ENCODE data around the gene TMEM108.

DNA sequence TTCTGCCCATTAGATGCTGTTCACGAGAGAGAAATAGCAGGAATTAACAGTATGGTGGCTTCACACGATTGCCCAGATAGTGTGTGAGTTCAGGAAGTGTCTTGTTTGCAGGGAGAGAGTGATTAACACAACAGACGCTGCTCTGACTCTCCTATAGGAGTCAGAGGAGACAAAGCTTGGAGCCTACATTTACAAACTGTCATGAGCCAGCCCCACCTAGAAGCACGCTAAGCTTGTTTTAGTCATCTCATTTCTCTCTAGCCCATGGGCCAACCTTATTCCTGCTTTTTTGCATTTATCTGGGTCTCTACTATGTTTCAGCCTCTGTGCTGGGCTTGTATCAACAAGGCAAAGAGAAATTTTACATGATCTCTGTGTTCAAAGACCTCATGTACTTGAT lies 233.3 kb downstream of the TMEM108 start:
- no peak for TF ChIP-seq CTCF (IDR thresholded peaks at IDR 0.05)
- no peak for TF ChIP-seq ZFX (IDR thresholded peaks at IDR 0.05; ENCODE audit: borderline replicate concordance)

Data from 22Rv1 (cell line).